Gastrocnemius medialis (tissue), 4 donors: ENCODE data around the gene MISP3. TPM values are rescaled to one million over a fixed set of nuclear protein-coding genes. Genes with fewer than 3 reads are reported as not detected.

Experiments used
- ATAC-seq, 2 donors: fragments of 150-250 bp; one replicate each; pipeline ENCODE4 v1.9.1; 2016
- DNase-seq, 2 donors: peaks; one replicate each; pipeline ENCODE4 v3.0.0-alpha.2; 2019
- H3K27ac ChIP-seq, 4 donors: fragments of 200-600 bp; sonication (generic); 1 replicate in 1 of 4; 2 replicates in 3 of 4; pipeline ENCODE4 v1.5.1; 2016 to 2018; ENCODE audit warnings: mild to moderate bottlenecking in 2 of 4, moderate library complexity in 1 of 4
- H3K27me3 ChIP-seq, 3 donors: fragments of 200-600 bp; sonication (generic) in 2 of 3; 1 replicate in 1 of 3; 2 replicates in 2 of 3; pipeline versions ENCODE4 v1.5.1 to v1.6.0; 2016 to 2019; ENCODE audit warnings: mild to moderate bottlenecking in 1 of 3, moderate library complexity in 1 of 3
- H3K36me3 ChIP-seq, 2 donors: fragments of 200-600 bp; sonication (generic) in 1 of 2; one replicate each; pipeline ENCODE4 v1.5.1; 2017 to 2018
- H3K4me1 ChIP-seq, 2 donors: fragments of 200-600 bp; sonication (generic) in 1 of 2; one replicate each; pipeline ENCODE4 v1.5.1; 2016 to 2017; ENCODE audit warnings: mild to moderate bottlenecking in 2 of 2
- H3K4me3 ChIP-seq, 4 donors: fragments of 200-600 bp; sonication (generic) in 3 of 4; 1 replicate in 1 of 4; 2 replicates in 3 of 4; pipeline ENCODE4 v1.5.1; 2016 to 2019; ENCODE audit warnings: mild to moderate bottlenecking in 2 of 4
- H3K9me3 ChIP-seq, 3 donors: fragments of 200-600 bp; sonication (generic) in 2 of 3; 1 replicate in 1 of 3; 2 replicates in 2 of 3; pipeline ENCODE4 v1.5.1; 2016 to 2019
- CTCF ChIP-seq, 5 experiments: fragments of 450-650 bp in 3 of 5; fragments of 200-600 bp in 2 of 5; sonication (generic) in 2 of 5; IDR thresholded peaks in 4 of 5; conservative IDR thresholded peaks in 1 of 5; 1 replicate in 4 of 5; 2 replicates in 1 of 5; pipeline ENCODE4 v1.5.1; 2016 to 2019; ENCODE audit warnings: antibody characterized with exemption in 5 of 5, mild to moderate bottlenecking in 3 of 5, moderate library complexity in 3 of 5
- POLR2A ChIP-seq, 2 donors: fragments of 450-650 bp; IDR thresholded peaks; one replicate each; pipeline ENCODE4 v1.6.1; 2017; ENCODE audit warnings: antibody characterized with exemption in 2 of 2, mild to moderate bottlenecking in 2 of 2, moderate library complexity in 2 of 2
- in situ Hi-C, 4 donors: fragments of 200-750 bp; cut with MboI; loops; one replicate each; pipeline versions ENCODE4 v1.15.0 to v1.8.0; 2017; ENCODE audit warnings: low sequenced_read_pairs in 4 of 4
- intact Hi-C: fragments of 100-400 bp; cut with DNase I; formaldehyde crosslinking; loops from one replicate; pipeline ENCODE4 v1.15.1; 2023; ENCODE audit warnings: low total_unique reads
- total RNA-seq, 4 donors: library from RNA; depleted of rRNA; stranded (reverse); fragments of >200 nt; gene quantifications; one replicate each; pipeline versions ENCODE4 v1.1.0 to v1.2.3, GENCODE V29; 2016

Gene MISP3
- total RNA-seq, 4 donors from 2014 or later: 1.8 to 8.0 (median 5.7) TPM

GRCh38 chr19:14073925-14074838 lies 1.6 kb downstream of the MISP3 start:
- TF ChIP-seq CTCF (IDR thresholded peaks at IDR 0.05 in 4 of 5, conservative IDR thresholded peaks at IDR 0.05 in 1 of 5): no peak
- TF ChIP-seq POLR2A (IDR thresholded peaks at IDR 0.05): no peak
- ATAC-seq: peak in 1 of 2 donors; percentile 9
- intact Hi-C loops: loop anchor here (1.0 to 10.0 kb wide), 4 partner anchors 41 to 479 kb away; partner anchors contain the start of gene ASF1B
- no peak for DNase-seq
- Histone ChIP-seq H3K27me3 (no peaks in the 10 kb centered on the region), H3K9me3 (no peaks in the 10 kb centered on the region), H3K4me3 (peak overlapping the region; percentile 62 to 93 (median 74)), H3K36me3 (no peaks in the 10 kb centered on the region), H3K4me1 (peaks cover 20 to 32% of the 10 kb centered on the region in 2 donors), H3K27ac (peak overlapping the region; percentile 86 to 97 (median 90))
- in situ Hi-C loops: loop anchor here (5.0 to 25.0 kb wide), 4 partner anchors 68 to 487 kb away; partner anchors contain the start of gene NANOS3 (in 1 of the 4)

- H3K4me3 ChIP-seq: no peak overlapping the region
- no peak overlapping the region for H3K27ac ChIP-seq
- no peak for ATAC-seq
- H3K9me3 ChIP-seq: no peaks in the 10 kb centered on the region
- intact Hi-C loops: loop anchor here (10.0 kb wide), 1 partner anchor 484 kb away; no protein-coding TSS in a partner anchor
- H3K36me3 ChIP-seq: no peaks in the 10 kb centered on the region
- TF ChIP-seq CTCF (IDR thresholded peaks at IDR 0.05 in 4 of 5, conservative IDR thresholded peaks at IDR 0.05 in 1 of 5) (no peak), POLR2A (IDR thresholded peaks at IDR 0.05) (no peak)
- in situ Hi-C loops: loop anchor here in 1 of 4 donors (10.0 kb wide), 1 partner anchor 204 kb away; the partner anchor contains the start of gene NANOS3
- H3K4me1 ChIP-seq: peaks cover 30 to 35% of the 10 kb centered on the region in 2 donors
- no peaks in the 10 kb centered on the region for H3K27me3 ChIP-seq
- DNase-seq: no peak
Observed at GRCh38 chr19:14078411-14078810, 5.8 kb downstream of the MISP3 start.

- Histone ChIP-seq H3K9me3 (no peaks in the 10 kb centered on the region), H3K27ac (peak overlapping the region; percentile 80 to 98 (median 94)), H3K4me1 (peaks cover 17 to 18% of the 10 kb centered on the region in 2 donors), H3K27me3 (no peaks in the 10 kb centered on the region), H3K4me3 (peak overlapping the region; percentile 62 to 97 (median 93)), H3K36me3 (no peaks in the 10 kb centered on the region)
- intact Hi-C loops: loop anchor here (2.0 kb wide), 1 partner anchor 56 kb away; the partner anchor contains the start of gene ASF1B
- DNase-seq (peak; percentile 98 to 99), ATAC-seq (peak; percentile 98 to 100)
- TF ChIP-seq POLR2A (IDR thresholded peaks at IDR 0.05) (peak; percentile 72 to 76), CTCF (IDR thresholded peaks at IDR 0.05 in 4 of 5, conservative IDR thresholded peaks at IDR 0.05 in 1 of 5) (no peak)
- in situ Hi-C loops: loop anchor here in 2 of 4 donors (5.0 to 10.0 kb wide), 2 partner anchors 36 to 296 kb away; partner anchors contain the start of gene PRKACA (in 1 of the 2)
Observed at GRCh38 chr19:14080887-14081796, 8.6 kb downstream of the MISP3 start.
